ENCODE data around the gene OR5H6.
"Not testable (repeated sequence)": the region's sequence is repeated elsewhere in the genome, so short reads cannot be mapped to it uniquely, and the experiment has no call there.

OR5H6 gene

GRCh38 chr3:98263944-98264343 lies at the start of gene OR5H6:
Gene OR5H6, plus strand, starts transcription at chr3:98264244. Its CDS starts 89 bp downstream, at chr3:98264333.
- no peak for DNase-seq

DNA sequence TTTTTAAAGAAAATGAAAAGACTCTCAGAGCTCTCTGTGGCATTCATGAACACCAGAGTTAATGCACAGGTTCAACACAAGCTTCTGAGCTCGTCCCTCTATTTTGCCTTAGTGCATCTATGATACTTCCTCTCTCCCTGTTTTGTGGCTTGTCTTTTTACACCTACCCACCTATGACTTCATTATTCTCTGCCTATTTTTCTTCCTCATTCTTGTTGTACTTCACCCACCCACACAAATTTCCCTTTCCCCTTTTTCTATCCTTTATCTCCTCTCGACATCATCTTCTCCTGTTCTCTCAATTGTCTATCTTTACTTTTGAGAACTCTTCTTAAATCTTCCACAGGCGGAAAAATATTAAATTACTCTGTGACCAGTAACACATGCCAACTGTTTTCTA lies 49.0 kb upstream of the OR5H6 start:
- DNase-seq = no peak

- DNase-seq = no peak
Measured at GRCh38 chr3:98223907-98224672, 40.0 kb upstream of the OR5H6 start.

- no peak for DNase-seq
Measured at GRCh38 chr3:98232489-98232888, 31.6 kb upstream of the OR5H6 start.

- DNase-seq = no peak
Measured at GRCh38 chr3:98233468-98233867, 30.6 kb upstream of the OR5H6 start.

GRCh38 chr3:98240131-98240530 lies 23.9 kb upstream of the OR5H6 start:
- DNase-seq = no peak

- no peak for DNase-seq
Measured at GRCh38 chr3:98242155-98242554, 21.9 kb upstream of the OR5H6 start.

- DNase-seq = no peak
Measured at GRCh38 chr3:98243843-98244242, 20.2 kb upstream of the OR5H6 start.

DNA sequence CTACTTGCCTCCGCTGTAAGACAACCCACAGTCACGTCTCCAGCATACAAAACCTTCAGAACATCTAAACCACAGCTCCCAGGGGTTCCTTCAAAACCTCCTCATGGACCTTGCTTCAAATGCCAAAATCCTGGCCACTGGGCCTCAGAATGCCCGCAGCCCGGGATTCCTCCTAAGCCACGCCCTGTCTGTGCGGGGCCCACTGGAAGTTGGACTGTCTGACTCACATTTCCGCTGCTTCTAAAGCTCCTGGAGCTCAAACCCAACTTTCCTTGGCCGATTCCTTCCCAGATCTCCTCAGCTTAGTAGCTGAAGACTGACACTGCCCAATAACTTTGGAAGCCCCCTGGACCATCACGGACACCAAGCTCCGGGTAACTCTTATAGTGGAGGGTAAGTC lies 17.9 kb upstream of the OR5H6 start:
- no peak for DNase-seq

DNA sequence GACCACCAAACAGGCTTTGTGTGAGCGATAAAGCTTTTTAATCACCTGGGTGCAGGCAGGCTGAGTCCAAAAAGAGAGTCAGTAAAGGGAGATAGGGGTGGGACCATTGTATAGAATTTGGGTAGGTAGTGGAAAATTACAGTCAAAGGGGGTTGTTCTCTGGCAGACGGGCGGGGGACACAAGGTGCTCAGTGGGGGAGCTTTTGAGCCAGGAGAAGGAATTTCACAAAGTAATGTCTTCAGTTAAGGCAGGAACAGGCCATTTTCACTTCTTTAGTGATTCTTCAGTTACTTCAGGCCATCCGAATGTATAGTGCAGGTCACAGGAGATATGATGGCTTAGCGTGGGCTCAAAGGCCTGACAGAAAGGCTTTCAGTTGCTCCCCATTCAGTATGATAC lies 8.0 kb upstream of the OR5H6 start:
- not testable (repeated sequence) for DNase-seq

DNA sequence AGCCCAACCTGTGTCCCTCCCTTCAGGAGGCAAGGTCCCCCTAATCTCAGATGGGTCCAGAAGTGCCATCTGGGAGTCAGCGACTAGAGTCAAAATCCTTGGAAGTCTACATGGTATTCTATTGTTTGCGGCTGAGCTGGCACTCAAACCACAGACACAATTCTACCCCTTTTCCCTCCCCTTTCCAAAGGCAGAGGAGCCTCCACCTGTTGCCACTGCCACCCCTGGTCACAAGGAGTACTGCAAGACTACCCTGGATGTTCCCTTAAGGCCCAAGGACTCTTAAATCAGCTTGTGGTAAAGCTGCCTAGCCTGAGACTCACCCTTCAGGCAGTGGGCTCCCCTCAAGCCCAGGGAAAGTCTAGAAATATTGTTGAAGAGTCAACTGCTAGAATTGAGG lies 4.3 kb upstream of the OR5H6 start:
- DNase-seq = no peak

DNA sequence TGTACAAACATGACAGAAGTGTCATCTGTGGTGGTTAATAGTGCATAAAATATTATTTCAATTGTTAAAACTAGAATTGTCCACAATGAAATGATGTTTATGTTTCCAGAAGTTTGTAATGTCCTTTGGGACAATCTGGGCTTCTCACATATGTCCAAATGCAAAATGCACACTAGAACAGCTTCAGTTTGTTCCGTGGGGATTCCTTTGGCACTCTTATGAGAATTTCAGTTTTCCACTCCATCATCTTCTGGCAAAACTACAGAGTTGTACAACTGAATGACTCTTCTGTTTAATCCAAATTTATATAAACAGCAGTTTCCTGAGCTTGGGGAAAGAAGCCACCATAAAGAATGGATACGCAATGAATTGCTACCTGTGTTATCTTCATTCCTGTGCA lies 2.0 kb upstream of the OR5H6 start:
- DNase-seq = no peak

- DNase-seq = no peak
Measured at GRCh38 chr3:98269846-98270245, 5.8 kb downstream of the OR5H6 start.

- DNase-seq = no peak
Measured at GRCh38 chr3:98272126-98272525, 8.1 kb downstream of the OR5H6 start.

DNA sequence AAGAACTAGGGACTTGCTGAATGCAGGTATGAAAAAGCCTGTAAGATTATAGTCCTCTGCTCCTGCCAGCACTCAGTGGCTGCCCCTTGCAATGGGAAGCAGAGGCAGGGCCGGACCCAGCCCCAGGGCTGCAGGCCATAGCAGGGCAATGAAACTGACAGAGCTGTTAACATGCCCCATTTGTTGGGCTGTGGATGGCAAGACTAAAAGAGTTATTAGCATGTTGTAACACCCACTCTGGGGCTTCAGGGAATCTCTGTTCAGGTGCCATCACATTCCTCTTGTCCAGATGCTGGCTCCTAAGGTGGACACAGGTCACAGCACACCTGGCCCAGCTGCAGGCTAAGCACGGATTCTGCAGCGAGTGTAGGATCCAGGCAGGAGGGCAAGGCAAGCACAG lies 10.9 kb downstream of the OR5H6 start:
- DNase-seq = no peak

GRCh38 chr3:98282205-98282604 lies 18.2 kb downstream of the OR5H6 start, which contains the start of gene OR5H2:
Gene OR5H2, plus strand, starts transcription at chr3:98282505. Its CDS starts 398 bp downstream, at chr3:98282903.
- no peak for DNase-seq

DNA sequence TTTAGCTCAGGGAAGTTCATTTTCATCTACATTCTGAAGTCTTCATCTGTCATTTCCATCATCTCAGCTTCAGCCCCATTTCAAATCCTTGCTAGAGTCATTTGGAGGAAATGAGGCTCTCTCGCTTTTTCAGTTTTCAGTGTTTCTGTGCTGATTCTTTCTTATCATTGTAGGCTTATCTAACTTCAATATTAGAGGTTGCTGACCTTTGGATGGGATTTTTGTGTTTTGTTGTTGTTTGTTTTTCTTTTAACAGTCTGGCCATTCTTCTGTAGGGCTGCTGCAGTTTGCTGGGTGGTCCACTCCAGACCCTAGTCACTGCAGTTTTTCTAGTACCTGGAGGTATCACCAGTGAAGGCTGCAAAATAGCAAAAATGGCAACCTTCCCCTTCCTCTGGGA lies 26.9 kb downstream of the OR5H6 start:
- no peak for DNase-seq

- DNase-seq = no peak
Measured at GRCh38 chr3:98291332-98291957, 27.4 kb downstream of the OR5H6 start.

All from NCI-H510A treated with DMSO at 0.1 percent for 48 hours (cell line).